HuH-7 (cell line): Measurements from ENCODE around the gene CLCNKB.

Experiments used
- DNase-seq: peaks from one replicate; pipeline ENCODE4 v3.0.0; 2011; ENCODE audit warnings: low spot score

The CLCNKB gene

DNA sequence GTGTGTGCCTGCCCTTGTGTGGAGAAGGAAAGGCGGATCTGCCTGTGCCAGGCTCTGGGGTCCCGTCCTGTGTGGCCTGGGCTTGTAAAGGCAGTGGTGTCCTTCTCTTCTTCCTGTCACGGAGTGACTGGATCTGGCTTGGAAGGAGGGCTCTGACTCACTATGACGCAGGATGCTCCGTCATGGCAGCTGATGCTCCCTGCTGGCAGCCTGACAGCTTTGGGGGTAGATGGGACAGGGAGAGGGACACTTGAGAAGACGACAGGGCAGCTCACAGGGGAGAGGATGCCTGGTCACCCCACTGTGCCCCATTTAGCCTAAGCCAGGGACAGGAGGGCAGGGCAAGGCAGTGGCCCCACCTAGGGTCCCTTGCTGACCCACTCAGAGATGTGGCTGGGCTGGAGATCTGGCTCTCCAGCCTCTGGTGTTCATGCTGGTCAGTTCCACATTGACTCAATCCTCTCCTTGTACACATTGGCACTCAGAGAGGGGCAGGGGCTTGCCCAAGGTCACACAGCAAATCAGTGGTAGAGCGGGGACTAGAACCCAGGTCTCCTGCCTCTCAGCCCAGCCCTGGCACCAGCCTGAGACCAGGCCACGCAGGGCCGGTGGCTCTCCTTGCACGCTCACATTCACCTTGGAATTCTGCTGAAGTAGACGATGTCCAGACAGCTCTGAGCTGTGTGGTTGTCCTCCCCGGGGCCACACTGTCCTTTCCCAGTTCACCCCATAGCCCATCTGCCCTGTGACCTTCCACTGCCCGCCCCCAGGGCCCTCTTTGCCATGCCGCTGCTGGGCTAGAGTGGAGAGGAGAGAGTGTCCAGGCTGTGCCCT is 32.7 kb downstream of the CLCNKB start:
- DNase-seq, result no peak

- no peak for DNase-seq
Observed at GRCh38 chr1:16076865-16077238, 33.3 kb downstream of the CLCNKB start.

GRCh38 chr1:16077406-16078245 is 34.0 kb downstream of the CLCNKB start:
- no peak for DNase-seq

DNA sequence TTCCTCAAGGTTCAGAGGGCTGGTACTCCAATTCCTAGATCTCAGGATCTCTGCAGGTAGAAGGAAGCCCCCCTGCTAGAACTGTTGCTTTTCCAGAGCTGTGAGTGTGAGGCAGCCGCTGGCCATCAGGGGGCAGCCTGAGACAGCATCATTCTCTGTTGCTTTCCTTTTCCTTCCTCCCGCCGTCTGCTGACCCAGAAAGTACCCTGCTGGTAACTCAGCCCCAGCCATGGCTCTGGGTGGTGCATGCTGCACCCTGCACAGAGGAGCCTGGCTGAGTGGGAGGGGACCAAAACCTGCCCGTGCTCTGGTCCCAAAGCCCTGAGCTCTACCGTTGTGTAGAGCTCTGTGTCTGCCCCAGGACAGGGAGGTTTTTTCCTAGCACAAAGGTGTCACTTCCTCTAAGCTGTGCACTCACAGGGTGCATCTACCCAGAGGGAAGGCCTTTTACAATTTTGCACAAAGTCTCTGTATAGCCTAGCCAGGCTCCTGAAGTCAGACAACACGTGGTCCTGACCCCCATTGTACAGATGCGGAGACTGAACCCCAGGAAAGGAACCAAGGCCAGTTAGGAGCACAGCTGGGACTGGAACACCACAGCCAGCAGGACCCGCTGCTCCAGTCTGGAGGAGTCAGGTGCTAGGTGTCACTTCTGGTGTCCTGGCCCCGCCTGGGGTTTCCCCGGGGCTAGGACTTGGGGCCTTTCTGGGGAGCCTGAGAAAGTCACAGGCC is 35.5 kb downstream of the CLCNKB start:
- peak; percentile 85 for DNase-seq

DNA sequence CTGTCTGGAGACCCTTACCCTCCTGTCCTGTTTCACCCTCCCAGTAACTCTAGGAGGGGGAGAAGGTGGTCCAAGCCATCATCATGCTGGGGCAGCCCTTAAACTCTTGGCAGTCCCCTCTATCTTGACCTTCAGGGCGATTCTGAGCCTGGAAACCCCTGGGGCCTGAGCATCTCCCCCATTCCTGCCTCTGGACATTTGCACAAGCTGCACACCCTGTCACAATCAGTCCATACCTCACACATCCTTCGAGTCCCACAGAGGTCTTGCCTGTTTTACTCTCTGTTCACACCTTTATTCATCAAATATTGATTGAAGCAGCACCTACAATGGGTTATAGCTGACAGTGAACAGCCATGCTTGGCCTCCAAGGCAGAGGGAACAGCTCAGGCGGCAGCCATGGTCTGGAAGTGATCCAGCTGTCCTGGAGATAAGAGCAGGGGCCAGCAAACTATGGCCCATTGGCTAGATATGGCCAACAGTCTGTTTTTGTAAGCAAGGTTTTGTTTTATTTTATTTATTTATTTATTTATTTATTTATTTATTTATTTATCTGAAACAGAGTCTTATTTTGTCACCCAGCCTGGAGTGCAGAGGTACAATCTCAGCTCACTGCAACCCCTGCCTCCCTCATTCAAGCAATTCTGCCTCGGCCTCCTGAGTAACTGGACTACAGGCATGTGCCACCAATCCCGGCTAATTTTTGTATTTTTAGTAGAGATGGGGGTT is 37.0 kb downstream of the CLCNKB start:
- DNase-seq, result no peak

GRCh38 chr1:16081636-16082035 is 38.1 kb downstream of the CLCNKB start:
- DNase-seq, result no peak

- DNase-seq, result peak; percentile 86
Observed at GRCh38 chr1:16082283-16083038, 38.9 kb downstream of the CLCNKB start.

DNA sequence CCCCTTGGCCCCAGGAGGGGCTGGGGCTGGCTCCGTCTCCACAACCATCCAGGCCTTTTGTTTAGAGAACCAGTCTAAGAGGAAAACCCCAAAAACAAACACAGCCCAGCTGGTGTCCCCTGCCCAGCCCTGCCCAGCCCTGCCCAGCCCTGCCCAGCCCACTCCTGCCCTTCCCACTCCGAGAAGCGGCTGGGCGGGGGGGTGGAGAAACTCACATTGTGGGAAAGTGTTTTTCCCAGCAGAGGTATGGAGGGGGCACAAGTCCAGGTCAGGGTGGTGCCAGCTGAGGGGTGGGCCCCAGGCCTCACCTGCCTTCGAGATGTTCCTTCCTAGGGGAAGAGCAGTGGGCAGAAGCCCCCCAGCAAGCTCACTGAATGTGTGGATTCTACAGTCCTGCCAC is 39.9 kb downstream of the CLCNKB start:
- no peak for DNase-seq

GRCh38 chr1:16085522-16085921 is 41.9 kb downstream of the CLCNKB start:
- no peak for DNase-seq

DNA sequence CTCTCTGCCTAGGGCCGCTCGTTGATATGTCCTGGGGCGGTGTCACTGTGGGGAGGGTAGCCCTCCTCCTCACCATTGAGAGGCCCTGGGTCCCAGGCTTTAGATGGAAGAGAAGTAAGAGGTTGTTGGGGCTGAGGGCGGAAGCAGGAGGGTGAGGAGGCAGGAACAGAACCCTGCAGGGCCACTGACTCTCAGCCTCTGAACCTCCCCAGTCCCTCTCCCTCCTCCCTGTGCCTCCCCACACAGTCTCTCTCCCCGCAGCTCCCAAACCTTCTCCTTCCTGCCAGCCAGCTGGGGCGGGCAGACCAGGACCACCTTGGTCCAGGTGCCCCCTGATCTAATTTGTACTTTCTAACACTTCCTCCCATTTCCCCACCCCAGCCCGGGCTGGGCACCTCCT is 44.2 kb downstream of the CLCNKB start:
- DNase-seq, result no peak

- no peak for DNase-seq
Observed at GRCh38 chr1:16088351-16088911, 44.8 kb downstream of the CLCNKB start.

DNA sequence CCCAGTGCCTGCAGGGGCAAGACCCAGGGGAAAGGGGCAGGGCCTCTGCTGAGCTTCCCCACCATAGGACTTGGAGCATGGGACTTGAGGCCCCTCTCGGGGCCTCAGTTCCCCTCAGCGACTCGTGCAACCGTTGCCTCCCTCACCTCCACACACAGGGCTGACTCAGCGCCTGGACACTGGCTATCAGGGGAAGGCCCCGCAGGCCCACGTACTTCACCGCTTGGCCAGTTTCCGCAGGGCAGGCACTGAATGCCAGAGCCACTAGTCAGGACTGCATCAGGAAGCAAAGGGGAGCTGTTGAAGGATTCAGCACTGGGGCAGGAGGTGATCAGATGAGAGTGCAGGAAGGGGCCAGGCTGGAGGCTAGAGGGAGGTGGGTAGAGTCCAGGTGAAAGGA is 45.4 kb downstream of the CLCNKB start:
- DNase-seq, result no peak

GRCh38 chr1:16090076-16090826 is 46.7 kb downstream of the CLCNKB start:
- no peak for DNase-seq

DNA sequence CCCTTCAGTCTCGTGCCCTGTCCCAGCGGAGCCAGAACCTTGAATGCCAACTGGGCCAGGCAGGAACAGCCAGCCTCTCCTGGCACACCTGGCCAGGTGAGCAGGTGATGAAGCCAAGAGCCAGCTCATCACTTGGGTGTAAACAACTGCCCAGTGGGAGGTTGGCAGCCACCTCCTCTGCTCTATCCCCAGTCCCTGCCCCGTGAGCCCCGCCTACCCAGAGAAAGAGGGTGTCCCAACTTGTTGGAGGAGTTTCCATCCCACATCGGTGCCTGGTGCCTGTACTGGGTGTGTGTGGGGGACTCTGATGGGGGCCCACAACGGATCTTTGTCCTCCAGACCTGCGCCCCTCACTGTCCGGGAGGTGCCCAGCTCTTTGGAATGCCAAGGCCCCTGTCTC is 47.7 kb downstream of the CLCNKB start:
- no peak for DNase-seq

- DNase-seq, result no peak
Observed at GRCh38 chr1:16092097-16092922, 48.7 kb downstream of the CLCNKB start.

DNA sequence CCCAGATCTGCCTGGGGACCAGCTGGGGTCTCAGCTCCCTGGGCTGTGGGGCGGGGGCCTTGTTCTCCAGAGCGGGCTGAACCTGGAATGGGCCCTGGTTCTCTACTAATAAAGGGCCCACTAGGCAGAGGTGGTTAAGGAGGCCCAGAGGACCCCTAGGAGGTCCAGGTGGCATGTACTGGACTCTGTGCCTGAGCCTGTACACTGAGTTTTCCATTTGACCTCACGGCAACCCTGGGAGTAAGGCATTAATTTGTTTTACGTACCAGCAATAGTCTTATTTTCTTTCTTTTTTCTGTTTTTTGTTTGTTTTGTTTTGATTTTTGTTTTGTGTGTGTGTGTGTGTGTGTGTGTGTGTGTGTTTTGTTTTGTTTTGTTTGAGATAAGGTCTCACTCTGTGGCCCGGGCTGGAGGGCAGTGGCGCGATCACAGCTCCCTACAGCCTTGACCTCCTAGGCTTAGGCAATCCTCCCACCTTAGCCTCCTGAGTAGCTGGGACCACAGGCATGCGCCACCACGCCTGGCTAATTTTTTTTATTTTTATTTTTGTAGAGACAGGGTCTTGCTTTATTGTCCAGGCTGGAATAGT is 49.4 kb downstream of the CLCNKB start:
- no peak for DNase-seq

- DNase-seq, result no peak
Observed at GRCh38 chr1:16093611-16094010, 50.0 kb downstream of the CLCNKB start.

- DNase-seq, result no peak
Observed at GRCh38 chr1:16094453-16095158, 51.0 kb downstream of the CLCNKB start.
